Panc1 (cell line): ENCODE results near the gene RAD1. TPM values are rescaled to one million over a fixed set of nuclear protein-coding genes. Genes with fewer than 3 reads are reported as not detected.
A peak's percentile ranks its signal among the peaks of the same experiment; 100 is the strongest.

ENCODE experiments used
- ATAC-seq: fragments of 200-7000 bp; cut with Tn5 transposase; 2 replicates; pipeline ENCODE4 v1.9.1; 2020; ENCODE audit warnings: mild to moderate bottlenecking, moderate library complexity
- BruUV-seq: library from RNA; stranded (reverse); fragments of 400-500 nt; replicated peaks from 2 replicates; lab custom pipeline; 2021; lab: Mats Ljungman, UMichigan
- CTCF ChIA-PET: fragments of 300-600 bp; sonication (Branson Sonifier 250); formaldehyde crosslinking; loops from one replicate; lab custom pipeline; 2022; ENCODE audit warnings: antibody characterized with exemption; lab: Charles Lee
- POLR2A ChIA-PET: fragments of 300-600 bp; sonication (Branson Sonifier 250); formaldehyde crosslinking; loops from one replicate; lab custom pipeline; 2022; ENCODE audit warnings: antibody characterized with exemption; lab: Charles Lee
- DNase-seq: peaks from one replicate; pipeline ENCODE4 v3.0.0-alpha.2; 2010; ENCODE audit warnings: low read depth, low spot score
- H3K27ac ChIP-seq: 2 replicates; pipeline ENCODE4 v1.5.1; 2011; ENCODE audit warnings: mild to moderate bottlenecking, low read length, inconsistent platforms
- H3K27me3 ChIP-seq: fragments of 200-500 bp; sonication (Bioruptor generic); 2 replicates; pipeline ENCODE4 v1.6.0; 2014; ENCODE audit warnings: low read length, inconsistent platforms; ENCODE audit not compliant: control insufficient read depth, insufficient read depth
- H3K36me3 ChIP-seq: fragments of 200-500 bp; sonication (Bioruptor generic); 2 replicates; pipeline ENCODE4 v1.5.1; 2014; ENCODE audit warnings: inconsistent platforms, mild to moderate bottlenecking, low read length, moderate library complexity; ENCODE audit not compliant: control insufficient read depth, insufficient read depth
- H3K4me1 ChIP-seq: 2 replicates; pipeline ENCODE4 v1.5.1; 2011; ENCODE audit warnings: inconsistent platforms, mild to moderate bottlenecking, low read length, moderate library complexity; ENCODE audit not compliant: control insufficient read depth, insufficient read depth
- H3K4me3 ChIP-seq, 2 experiments: 2 replicates each; pipeline ENCODE4 v1.5.1; 2011 to 2012; ENCODE audit warnings: low read depth in 2 of 2, low read length in 2 of 2, mild to moderate bottlenecking in 2 of 2, inconsistent platforms in 1 of 2, moderate library complexity in 1 of 2
- H3K9me3 ChIP-seq: fragments of 200-500 bp; sonication (Bioruptor generic); 2 replicates; pipeline ENCODE4 v1.5.1; 2014; ENCODE audit warnings: low read depth, mild to moderate bottlenecking, inconsistent platforms, low read length, moderate library complexity; ENCODE audit not compliant: control insufficient read depth, insufficient read depth
- CTCF ChIP-seq: fragments of 450-650 bp; IDR thresholded peaks from 2 replicates; pipeline ENCODE4 v1.5.1; 2017; ENCODE audit warnings: mild to moderate bottlenecking
- POLR2AphosphoS5 ChIP-seq: IDR thresholded peaks from 2 replicates; pipeline ENCODE4 v1.6.1; 2012; ENCODE audit warnings: mild to moderate bottlenecking, low read depth, low read length, moderate library complexity
- SIN3A ChIP-seq: IDR thresholded peaks from 2 replicates; pipeline ENCODE4 v1.6.1; 2012; ENCODE audit warnings: low read depth, mild to moderate bottlenecking, low read length, moderate library complexity, borderline replicate concordance; ENCODE audit not compliant: insufficient read depth
- TCF7L2 ChIP-seq: IDR thresholded peaks from 2 replicates; pipeline ENCODE4 v1.6.1; 2011; ENCODE audit warnings: mild to moderate bottlenecking, low read depth, low read length, inconsistent platforms
- in situ Hi-C: cut with HindIII; loops from 2 replicates; pipeline ENCODE4 v1.10.0; 2016; ENCODE audit warnings: low sequenced_read_pairs, low pct_unique_long_range_greater_than_20kb
- intact Hi-C: fragments of 100-400 bp; cut with micrococcal nuclease; formaldehyde crosslinking; loops from one replicate; pipeline ENCODE4 v1.10.0; 2022; ENCODE audit not compliant: unreplicated experiment
- total RNA-seq: library from RNA; stranded (reverse); gene quantifications from one replicate; pipeline ENCODE4 v1.2.1, GENCODE V29; 2021; ENCODE audit not compliant: unreplicated experiment
- TF ChIP-seq, protein P1 (sequence below), 2 experiments: IDR thresholded peaks; 2 replicates each; pipeline ENCODE4 v1.6.1; 2011 to 2012; ENCODE audit warnings: low read depth in 2 of 2, control low read depth in 1 of 2, low read length in 1 of 2, mild to moderate bottlenecking in 1 of 2, moderate library complexity in 1 of 2; ENCODE audit not compliant: insufficient read depth in 1 of 2

Gene RAD1
- total RNA-seq, 1 experiment from 2014 or later: 31.8 TPM

- DNase-seq (no peak), ATAC-seq (no peak)
- no peaks in the 10 kb centered on the region for H3K9me3 ChIP-seq
- TF ChIP-seq, protein P1, sequence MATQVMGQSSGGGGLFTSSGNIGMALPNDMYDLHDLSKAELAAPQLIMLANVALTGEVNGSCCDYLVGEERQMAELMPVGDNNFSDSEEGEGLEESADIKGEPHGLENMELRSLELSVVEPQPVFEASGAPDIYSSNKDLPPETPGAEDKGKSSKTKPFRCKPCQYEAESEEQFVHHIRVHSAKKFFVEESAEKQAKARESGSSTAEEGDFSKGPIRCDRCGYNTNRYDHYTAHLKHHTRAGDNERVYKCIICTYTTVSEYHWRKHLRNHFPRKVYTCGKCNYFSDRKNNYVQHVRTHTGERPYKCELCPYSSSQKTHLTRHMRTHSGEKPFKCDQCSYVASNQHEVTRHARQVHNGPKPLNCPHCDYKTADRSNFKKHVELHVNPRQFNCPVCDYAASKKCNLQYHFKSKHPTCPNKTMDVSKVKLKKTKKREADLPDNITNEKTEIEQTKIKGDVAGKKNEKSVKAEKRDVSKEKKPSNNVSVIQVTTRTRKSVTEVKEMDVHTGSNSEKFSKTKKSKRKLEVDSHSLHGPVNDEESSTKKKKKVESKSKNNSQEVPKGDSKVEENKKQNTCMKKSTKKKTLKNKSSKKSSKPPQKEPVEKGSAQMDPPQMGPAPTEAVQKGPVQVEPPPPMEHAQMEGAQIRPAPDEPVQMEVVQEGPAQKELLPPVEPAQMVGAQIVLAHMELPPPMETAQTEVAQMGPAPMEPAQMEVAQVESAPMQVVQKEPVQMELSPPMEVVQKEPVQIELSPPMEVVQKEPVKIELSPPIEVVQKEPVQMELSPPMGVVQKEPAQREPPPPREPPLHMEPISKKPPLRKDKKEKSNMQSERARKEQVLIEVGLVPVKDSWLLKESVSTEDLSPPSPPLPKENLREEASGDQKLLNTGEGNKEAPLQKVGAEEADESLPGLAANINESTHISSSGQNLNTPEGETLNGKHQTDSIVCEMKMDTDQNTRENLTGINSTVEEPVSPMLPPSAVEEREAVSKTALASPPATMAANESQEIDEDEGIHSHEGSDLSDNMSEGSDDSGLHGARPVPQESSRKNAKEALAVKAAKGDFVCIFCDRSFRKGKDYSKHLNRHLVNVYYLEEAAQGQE (IDR thresholded peaks at IDR 0.05; ENCODE audit: insufficient read depth in 1 of 2, low read depth in 2 of 2, low read length in 1 of 2): no peak
- no peak for TF ChIP-seq POLR2AphosphoS5
- H3K4me1 ChIP-seq: no peaks in the 10 kb centered on the region
- H3K27ac ChIP-seq: no peak overlapping the region
- ChIA-PET POLR2A (no interaction called here), CTCF (no interaction called here)
- intact Hi-C loops: loop anchor here (10.0 kb wide), 1 partner anchor 244 kb away; the partner anchor contains the start of gene RAI14
- BruUV-seq: no TSS peak
- H3K36me3 ChIP-seq: no peaks in the 10 kb centered on the region
- in situ Hi-C loops: no loop called here
- H3K27me3 ChIP-seq: no peaks in the 10 kb centered on the region
- no peak overlapping the region for H3K4me3 ChIP-seq
Measured at GRCh38 chr5:34899066-34899465, 16.2 kb downstream of the RAD1 start.

GRCh38 chr5:34898258-34898895 is 16.9 kb downstream of the RAD1 start:
- Histone ChIP-seq H3K4me1 (no peaks in the 10 kb centered on the region), H3K9me3 (no peaks in the 10 kb centered on the region), H3K4me3 (no peak overlapping the region), H3K27me3 (no peaks in the 10 kb centered on the region), H3K36me3 (no peaks in the 10 kb centered on the region), H3K27ac (no peak overlapping the region)
- intact Hi-C loops: loop anchor here (1.0 to 10.0 kb wide), 3 partner anchors 244 to 412 kb away; partner anchors contain the start of gene RAI14
- ChIA-PET CTCF (interaction anchor here (0.8 kb wide), 1 partner anchor 375 kb away, joined by 3 read pairs; no protein-coding TSS in a partner anchor), POLR2A (no interaction called here)
- no TSS peak for BruUV-seq
- DNase-seq (peak; percentile 55), ATAC-seq (peak; percentile 94)
- TF ChIP-seq, protein P1 (IDR thresholded peaks at IDR 0.05; ENCODE audit: insufficient read depth in 1 of 2, low read depth in 2 of 2, low read length in 1 of 2): no peak
- TF ChIP-seq CTCF (peak; percentile 87), TCF7L2 (no peak), POLR2AphosphoS5 (no peak), SIN3A (no peak)
- in situ Hi-C loops: no loop called here
